Colonic mucosa (tissue), 4 donors: Measurements from ENCODE around the gene MEF2D. TPM values are rescaled to one million over a fixed set of nuclear protein-coding genes. Genes with fewer than 3 reads are reported as not detected.

Source experiments
- DNase-seq: peaks from one replicate; pipeline ENCODE4 v3.0.0-alpha.2; 2020
- H3K27ac ChIP-seq: fragments of 200-600 bp; one replicate; pipeline ENCODE4 v1.8.0; 2021
- H3K27me3 ChIP-seq: fragments of 200-600 bp; one replicate; pipeline ENCODE4 v1.8.0; 2021
- H3K36me3 ChIP-seq: fragments of 200-600 bp; one replicate; pipeline ENCODE4 v1.8.0; 2021
- H3K4me1 ChIP-seq: fragments of 200-600 bp; one replicate; pipeline ENCODE4 v1.8.0; 2021; ENCODE audit warnings: mild to moderate bottlenecking
- H3K4me3 ChIP-seq: fragments of 200-600 bp; one replicate; pipeline ENCODE4 v1.8.0; 2021
- H3K9ac ChIP-seq, 2 donors: one replicate each; pipeline ENCODE4 v1.7.0; 2013; ENCODE audit warnings: control low read depth in 2 of 2, low read depth in 2 of 2, low read length in 2 of 2
- H3K9me3 ChIP-seq: fragments of 200-600 bp; one replicate; pipeline ENCODE4 v1.8.0; 2021
- CTCF ChIP-seq: fragments of 200-600 bp; IDR thresholded peaks from one replicate; pipeline ENCODE4 v1.8.0; 2022; ENCODE audit warnings: antibody characterized with exemption, mild to moderate bottlenecking
- intact Hi-C: fragments of 100-400 bp; cut with DNase I; formaldehyde crosslinking; loops from one replicate; pipeline ENCODE4 v1.14.1; 2022
- total RNA-seq, 2 donors: library from RNA; stranded (reverse); fragmentation: NEBNext Ultra II Directional in 1 of 2; extraction: Animal tissue kit (Norgen Biotek cat#: 25700) in 1 of 2; gene quantifications; one replicate each; pipeline ENCODE4 v1.2.1, GENCODE V29; 2021
- donor health status: healthy.
- donor health status: DM: no; HTN: no; CAD: no.
- donor health status: DM: no; HTN: no; CAD: no.

Gene MEF2D
- total RNA-seq, 2 donors from 2014 or later = 32.3 to 49.9 TPM

GRCh38 chr1:156444407-156445001 lies 56.1 kb downstream of the MEF2D start:
- Histone ChIP-seq H3K9me3 (no peaks in the 10 kb centered on the region), H3K4me1 (no peaks in the 10 kb centered on the region), H3K27ac (no peak overlapping the region), H3K9ac (no peak overlapping the region), H3K27me3 (peaks cover 37% of the 10 kb centered on the region), H3K36me3 (no peaks in the 10 kb centered on the region), H3K4me3 (no peak overlapping the region)
- TF ChIP-seq CTCF = peak; percentile 21
- DNase-seq = no peak
- intact Hi-C loops = loop anchor here (2.0 kb wide), 1 partner anchor 60 kb away; no protein-coding TSS in a partner anchor

- peaks cover 49% of the 10 kb centered on the region for H3K27me3 ChIP-seq
- intact Hi-C loops = no loop called here
- H3K9ac ChIP-seq = no peak overlapping the region
- no peak for DNase-seq
- no peaks in the 10 kb centered on the region for H3K36me3 ChIP-seq
- H3K4me1 ChIP-seq = no peaks in the 10 kb centered on the region
- H3K9me3 ChIP-seq = no peaks in the 10 kb centered on the region
- H3K4me3 ChIP-seq = no peak overlapping the region
- no peak for TF ChIP-seq CTCF
- H3K27ac ChIP-seq = no peak overlapping the region
Measured at GRCh38 chr1:156443286-156443685, 57.3 kb downstream of the MEF2D start.

GRCh38 chr1:156440654-156441437 lies 59.7 kb downstream of the MEF2D start:
- DNase-seq = no peak
- Histone ChIP-seq H3K9ac (no peak overlapping the region), H3K9me3 (no peaks in the 10 kb centered on the region), H3K4me1 (no peaks in the 10 kb centered on the region), H3K27ac (no peak overlapping the region), H3K27me3 (peaks cover 73% of the 10 kb centered on the region), H3K36me3 (no peaks in the 10 kb centered on the region), H3K4me3 (no peak overlapping the region)
- TF ChIP-seq CTCF = no peak
- intact Hi-C loops = no loop called here

- Histone ChIP-seq H3K27ac (no peak overlapping the region), H3K4me3 (no peak overlapping the region), H3K9me3 (no peaks in the 10 kb centered on the region), H3K27me3 (peaks cover 83% of the 10 kb centered on the region), H3K9ac (no peak overlapping the region), H3K4me1 (no peaks in the 10 kb centered on the region), H3K36me3 (no peaks in the 10 kb centered on the region)
- no peak for DNase-seq
- intact Hi-C loops = no loop called here
- no peak for TF ChIP-seq CTCF
Measured at GRCh38 chr1:156439777-156440183, 60.8 kb downstream of the MEF2D start.

GRCh38 chr1:156439036-156439776 lies 61.4 kb downstream of the MEF2D start:
- Histone ChIP-seq H3K36me3 (no peaks in the 10 kb centered on the region), H3K27ac (no peak overlapping the region), H3K27me3 (peaks cover 89% of the 10 kb centered on the region), H3K4me3 (no peak overlapping the region), H3K4me1 (no peaks in the 10 kb centered on the region), H3K9me3 (no peaks in the 10 kb centered on the region), H3K9ac (no peak overlapping the region)
- DNase-seq = no peak
- intact Hi-C loops = no loop called here
- TF ChIP-seq CTCF = no peak
